Adrenal gland (tissue), 5 donors: ENCODE measurements around the gene GALNT7.

Experiments
- CTCF ChIP-seq, 6 experiments: fragments of 450-650 bp in 4 of 6; fragments of 200-600 bp in 2 of 6; sonication (generic) in 1 of 6; IDR thresholded peaks; 1 replicate in 5 of 6; 2 replicates in 1 of 6; pipeline versions ENCODE4 v1.5.1 to v1.8.0; 2016 to 2021; ENCODE audit warnings: antibody characterized with exemption in 6 of 6, mild to moderate bottlenecking in 2 of 6, moderate library complexity in 1 of 6
- POLR2A ChIP-seq, 2 donors: fragments of 450-650 bp; IDR thresholded peaks; one replicate each; pipeline ENCODE4 v1.6.1; 2017; ENCODE audit warnings: antibody characterized with exemption in 2 of 2, mild to moderate bottlenecking in 2 of 2, moderate library complexity in 1 of 2
- donor health status: DM: no; HTN: no; CAD: no.

DNA sequence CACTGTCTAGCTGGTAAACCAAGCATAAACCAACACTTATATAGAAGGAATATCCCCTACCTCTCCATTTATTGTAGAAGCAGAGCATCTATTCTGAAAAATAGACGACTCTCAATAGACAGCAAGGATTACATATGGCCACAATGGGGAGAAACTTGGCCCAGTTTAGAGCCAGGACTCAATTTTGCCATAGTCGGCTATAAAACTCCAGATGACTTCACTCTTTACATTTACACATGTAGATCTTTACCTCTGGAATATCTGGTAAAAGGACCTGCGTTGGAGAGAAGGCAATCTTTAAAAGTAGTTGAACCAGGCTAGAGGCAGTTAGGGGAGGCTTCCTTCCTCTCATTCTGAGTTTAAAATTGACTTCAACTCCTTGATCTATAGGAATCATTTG, 88.2 kb downstream of the GALNT7 start:
- no peak for TF ChIP-seq CTCF (IDR thresholded peaks at IDR 0.05)
- TF ChIP-seq POLR2A (IDR thresholded peaks at IDR 0.05) = no peak
